OCI-LY3 (cell line): ENCODE measurements around the gene SEC16A.

ENCODE experiments used
- CTCF ChIP-seq: fragments of 200-600, 300-600 bp; sonication (generic); IDR thresholded peaks from 2 replicates; pipeline ENCODE4 v1.5.1; 2014; ENCODE audit warnings: antibody characterized with exemption, low read length, low read depth
- EZH2phosphoT487 ChIP-seq: fragments of 200-600 bp; shearing (Covaris generic); IDR thresholded peaks from 2 replicates; pipeline ENCODE4 v1.6.1; 2018; ENCODE audit warnings: antibody characterized with exemption, mixed run types, low read depth

- TF ChIP-seq CTCF = no peak
- no peak for TF ChIP-seq EZH2phosphoT487
Observed at GRCh38 chr9:136462664-136463063, 20.2 kb downstream of the SEC16A start.
